RPMI8226 (cell line): ENCODE results near the gene PSMA7.

Source experiments
- DNase-seq: peaks from one replicate; pipeline ENCODE4 v3.0.0-alpha.2; 2015

The PSMA7 gene

DNA sequence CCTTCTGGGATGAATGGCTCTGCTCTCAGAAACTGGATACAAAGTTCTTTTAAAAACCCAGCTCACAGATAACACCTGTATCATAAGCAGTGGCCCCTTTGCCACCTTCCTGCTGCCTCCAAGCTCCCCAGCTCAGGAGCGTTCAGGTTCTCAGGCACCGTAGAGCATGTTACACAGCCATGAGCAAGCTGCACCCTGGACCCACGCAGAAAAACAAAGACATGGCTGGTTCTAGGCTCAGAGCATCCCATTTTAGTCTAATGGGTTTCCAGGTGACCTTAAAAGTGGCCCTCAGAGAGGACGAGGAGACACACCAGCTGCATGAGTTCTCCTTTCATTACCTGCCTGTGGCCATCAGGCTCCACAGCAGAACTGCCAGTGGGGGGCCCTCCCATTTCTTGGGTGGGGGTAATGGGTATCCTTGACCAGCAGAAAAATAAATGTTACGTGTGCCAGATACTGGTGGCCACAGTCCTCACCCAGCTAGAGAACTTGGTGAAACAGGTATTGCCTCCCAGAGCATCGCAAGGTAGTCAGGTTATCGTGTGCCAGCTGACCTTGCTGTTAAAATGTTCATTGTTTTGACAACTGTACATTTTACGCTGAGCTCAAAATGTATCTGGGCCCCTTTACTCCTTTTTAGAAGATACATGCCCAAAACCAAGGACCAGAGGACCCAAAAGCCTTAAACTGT is 7.5 kb downstream of the PSMA7 start:
- DNase-seq = no peak

DNA sequence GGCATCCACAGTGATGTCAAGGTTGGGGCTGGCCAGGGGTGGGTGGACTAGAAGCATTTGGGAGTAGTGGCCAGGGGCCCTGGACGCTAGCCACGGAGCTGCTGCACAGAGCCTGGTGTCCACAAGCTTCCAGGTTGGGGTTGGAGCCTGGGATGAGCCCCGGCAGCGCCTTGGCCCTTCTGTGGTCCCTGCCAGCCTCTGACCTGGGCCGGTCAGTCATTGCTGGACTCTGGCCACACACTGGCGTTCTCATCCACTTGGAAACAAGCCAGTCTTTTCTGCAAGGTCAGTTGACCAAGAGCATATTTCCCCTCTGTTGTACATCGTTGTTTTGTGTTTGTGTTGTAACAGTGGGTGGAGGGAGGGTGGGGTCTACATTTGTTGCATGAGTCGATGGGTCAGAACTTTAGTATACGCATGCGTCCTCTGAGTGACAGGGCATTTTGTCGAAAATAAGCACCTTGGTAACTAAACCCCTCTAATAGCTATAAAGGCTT is 8.4 kb downstream of the PSMA7 start:
- no peak for DNase-seq

DNA sequence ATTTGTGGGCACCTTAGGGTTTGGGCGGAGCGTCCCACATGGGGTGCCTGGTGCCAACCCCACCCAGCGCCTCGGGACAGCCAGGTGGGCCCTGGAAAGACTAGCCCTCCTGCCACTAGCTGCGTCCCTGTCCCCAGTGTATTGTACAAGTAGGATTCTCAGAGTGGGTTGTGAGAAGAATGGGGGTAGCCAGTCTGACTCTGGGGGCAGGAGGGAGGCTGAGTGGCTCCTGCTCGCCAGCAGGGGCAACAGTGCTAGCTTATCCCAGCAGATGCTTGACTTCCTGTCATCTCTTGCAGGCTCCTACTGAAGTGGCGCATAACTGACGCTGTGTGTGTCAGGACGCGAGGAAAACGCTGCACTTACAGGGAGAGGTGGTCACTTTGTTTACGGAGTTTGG is 9.3 kb downstream of the PSMA7 start:
- no peak for DNase-seq

DNA sequence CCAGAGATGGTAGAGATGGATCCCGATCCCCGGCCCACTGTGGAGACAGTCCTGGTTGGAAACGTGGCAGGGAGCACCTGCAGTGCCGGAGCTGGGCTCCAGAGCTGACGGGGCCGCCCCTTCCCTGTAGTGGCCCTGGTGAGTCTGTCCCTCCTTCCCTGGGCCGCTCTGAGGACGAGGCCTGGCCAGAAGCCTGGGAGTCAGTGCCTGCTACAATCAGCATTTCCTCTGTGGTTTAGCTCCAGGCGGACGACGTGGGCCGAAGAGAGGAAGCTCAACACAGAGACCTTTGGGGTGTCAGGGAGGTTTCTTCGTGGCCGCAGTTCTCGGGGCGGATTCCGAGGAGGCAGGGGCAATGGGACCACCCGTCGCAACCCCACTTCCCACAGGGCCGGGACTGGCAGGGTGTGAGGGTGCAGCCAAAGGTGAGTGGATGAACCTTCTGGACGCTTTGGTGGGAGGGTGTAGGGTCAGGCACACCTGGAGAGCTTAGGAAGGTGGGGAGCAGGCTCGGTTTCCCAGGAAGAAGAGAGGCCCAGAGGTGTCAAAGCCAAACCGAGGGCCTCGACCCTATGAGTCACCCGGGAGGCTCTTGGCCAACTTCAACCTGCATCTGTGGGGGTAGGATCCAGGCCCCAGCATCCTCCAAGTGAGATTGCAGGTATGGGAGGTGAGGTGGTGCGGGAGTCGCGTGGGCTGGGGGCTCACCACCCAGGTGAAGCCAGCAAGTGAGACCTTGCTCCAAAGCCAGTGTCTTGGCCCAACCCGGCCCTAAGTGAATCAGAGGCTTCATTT is 9.9 kb downstream of the PSMA7 start:
- DNase-seq = no peak

DNA sequence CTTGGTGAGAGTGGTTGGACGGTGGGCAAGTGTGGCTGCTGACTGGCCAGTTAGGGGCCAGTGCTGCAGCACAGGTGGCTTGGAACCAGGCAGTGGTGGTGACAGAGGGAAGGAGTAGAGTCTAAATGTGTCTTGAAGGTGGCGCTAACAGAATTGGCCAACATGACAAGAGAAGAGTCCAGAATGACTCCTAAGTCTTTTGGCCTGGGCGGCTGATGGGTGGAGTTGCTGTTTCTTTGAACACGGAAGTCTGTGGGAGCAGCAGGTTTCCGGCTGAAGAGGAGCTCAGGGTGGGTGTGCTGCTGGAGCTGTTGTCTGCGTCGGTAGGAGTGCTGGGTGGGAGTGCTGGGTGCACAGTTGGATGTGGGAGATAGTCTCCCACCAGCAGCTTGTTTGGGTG is 10.8 kb downstream of the PSMA7 start:
- DNase-seq = no peak

DNA sequence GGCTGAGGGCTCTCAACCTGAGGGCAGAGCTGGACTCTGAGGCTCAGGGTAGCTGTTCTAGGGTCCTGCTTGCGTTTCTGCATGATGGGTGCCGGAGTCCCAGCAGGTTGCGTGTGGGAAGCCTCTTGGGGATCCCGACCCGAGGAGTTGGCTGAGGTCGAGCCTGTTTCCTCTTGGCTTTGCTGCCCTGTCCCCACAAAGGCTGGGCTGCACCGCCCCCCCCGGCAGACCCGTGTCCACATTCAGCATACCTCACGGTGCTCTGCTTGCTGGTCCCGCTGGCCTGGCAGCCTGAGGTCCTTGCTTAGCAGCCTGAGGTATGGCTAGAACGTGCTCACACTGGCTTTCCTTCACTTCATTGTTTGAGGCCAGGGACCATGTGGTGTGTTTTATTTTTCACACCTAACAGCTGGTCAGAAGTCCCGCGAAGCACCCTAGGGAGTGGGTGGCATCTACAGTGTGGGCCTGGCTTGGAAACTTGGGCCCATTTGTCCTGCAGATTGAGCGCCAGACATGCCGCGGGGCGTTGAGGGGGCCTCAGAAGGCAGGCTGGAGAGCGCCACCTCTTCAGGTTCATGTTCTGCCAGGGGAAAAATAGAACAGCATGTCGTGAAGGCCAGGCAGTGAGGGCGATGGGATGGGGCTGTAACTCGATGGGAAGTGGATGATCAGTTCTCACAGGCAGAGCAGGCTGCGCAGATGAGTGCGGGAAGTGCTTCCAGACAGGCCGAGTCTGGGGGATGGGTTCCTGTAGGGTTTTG is 11.5 kb downstream of the PSMA7 start:
- DNase-seq = no peak

DNA sequence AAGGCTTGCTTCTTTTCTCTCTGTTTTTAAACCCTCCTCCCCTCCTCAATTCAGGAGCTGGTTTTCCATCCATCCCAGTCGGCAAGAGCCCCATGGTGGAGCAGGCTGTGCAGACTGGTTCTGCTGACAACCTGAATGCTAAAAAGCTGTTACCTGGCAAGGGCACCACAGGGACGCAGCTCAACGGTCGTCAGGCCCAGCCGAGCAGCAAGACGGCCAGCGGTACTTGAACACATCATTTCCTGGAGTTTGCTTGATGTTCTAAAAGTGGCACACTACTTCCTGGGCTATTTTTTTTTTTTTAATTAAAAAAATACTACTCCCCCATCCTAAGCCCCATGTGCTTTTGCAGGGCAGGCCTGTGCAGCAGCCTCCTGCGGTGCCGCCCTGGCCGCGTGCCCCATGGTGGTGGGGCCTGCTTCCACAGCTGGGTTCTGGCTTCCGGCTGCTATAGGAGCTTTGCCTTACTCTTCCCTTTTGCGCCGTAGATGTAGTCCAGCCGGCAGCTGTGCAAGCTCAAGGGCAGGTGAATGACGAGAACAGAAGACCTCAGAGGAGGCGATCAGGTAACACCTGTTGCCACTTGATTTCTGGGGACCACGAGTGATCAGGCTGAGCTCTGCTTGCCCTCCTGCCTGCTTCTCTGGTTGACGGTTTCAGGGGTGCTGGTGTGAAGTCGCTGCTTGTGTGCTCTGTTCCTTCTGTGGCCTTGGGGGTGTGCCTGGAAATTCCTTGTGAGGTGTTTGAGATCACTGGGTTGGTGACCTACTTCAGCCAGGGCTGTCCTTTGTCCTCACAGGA is 13.3 kb downstream of the PSMA7 start:
- no peak for DNase-seq

DNA sequence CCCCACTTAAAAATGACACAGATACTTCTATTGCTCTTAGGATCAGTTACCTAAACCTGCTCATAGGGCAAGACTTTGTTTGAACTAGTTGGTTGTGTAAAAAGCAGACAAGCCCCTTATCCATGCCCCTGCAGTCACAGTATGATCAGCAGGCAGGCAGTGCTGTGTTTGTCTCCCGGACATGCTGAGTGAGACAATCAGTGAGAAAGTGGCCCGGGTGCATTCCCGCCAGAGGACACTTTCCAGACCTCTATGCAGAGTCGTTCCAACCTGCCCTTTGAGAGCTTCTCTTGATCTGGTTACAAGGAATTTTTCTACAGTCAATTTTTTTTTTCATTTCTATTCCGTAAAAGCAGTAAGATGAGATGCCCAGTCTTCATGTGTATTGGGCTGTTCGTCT is 14.7 kb downstream of the PSMA7 start:
- DNase-seq = no peak

DNA sequence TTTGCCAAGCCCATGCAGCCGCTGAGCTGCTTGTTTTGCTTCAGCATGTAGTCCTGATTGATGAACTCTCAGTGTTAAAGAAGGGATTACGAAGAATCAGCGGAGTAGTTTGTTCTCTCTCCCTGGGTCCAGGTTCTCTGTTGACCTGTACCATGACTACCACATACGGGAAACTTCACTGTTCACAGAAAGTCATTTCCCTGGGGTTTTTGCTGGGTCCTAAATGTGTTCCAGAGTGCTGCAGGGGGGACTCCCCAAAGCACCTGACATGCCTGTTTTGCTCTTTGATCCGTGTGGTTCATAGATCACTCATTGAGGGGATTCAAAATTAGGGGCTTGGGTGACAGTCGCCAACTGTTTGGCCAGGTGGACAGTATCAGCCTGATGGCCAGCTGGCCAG is 15.4 kb downstream of the PSMA7 start:
- DNase-seq = no peak

DNA sequence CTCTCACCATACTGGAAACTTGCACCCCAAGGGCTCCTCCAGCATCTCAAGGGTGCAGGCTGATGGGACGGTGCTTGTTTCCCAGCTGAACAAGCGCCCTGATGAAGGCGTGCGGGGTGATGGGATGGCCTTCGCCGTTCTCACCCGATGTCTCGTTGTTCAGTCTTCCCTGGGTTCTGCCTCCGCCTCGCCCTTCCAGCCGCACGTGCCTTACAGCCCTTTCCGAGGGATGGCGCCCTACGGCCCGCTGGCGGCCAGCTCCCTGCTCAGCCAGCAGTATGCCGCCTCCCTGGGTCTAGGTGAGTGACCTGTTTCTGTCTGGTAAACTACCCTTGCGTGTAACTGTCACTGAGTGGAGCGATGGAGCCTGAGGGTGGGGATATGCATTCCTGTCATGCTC is 17.1 kb downstream of the PSMA7 start:
- DNase-seq = no peak

DNA sequence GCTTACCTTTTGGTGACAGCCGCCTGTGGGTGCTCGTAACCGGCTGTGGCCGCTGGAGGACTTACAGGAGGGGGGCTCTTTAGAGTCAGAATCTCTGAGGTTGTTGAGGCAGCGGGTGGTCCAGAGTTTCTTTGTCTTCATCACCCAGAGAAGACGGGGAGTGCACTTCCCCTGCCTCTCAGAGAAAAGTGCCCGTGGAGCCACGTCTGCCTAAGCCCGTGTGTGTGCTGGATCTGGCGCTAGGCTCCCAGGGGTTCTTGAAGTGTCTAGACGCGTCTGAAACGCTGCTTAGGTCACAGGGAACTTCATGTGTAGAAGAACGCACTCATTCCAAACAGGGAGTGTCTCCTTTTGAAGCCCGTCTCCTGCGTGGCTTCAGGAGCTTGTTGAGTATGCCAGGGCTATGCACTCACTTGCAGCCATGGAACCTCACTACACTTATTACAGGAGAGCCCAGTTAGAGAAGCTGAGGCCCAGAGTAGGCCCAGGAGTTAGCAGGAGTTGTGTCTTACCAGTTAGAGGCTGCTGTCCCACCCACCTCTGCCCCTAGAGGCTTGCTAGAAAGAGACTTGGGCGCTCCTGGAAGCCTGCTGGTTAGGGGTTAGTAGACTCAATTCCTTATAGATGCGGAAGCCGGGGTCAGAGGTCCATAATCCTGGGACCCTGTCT is 19.6 kb downstream of the PSMA7 start:
- DNase-seq = no peak

DNA sequence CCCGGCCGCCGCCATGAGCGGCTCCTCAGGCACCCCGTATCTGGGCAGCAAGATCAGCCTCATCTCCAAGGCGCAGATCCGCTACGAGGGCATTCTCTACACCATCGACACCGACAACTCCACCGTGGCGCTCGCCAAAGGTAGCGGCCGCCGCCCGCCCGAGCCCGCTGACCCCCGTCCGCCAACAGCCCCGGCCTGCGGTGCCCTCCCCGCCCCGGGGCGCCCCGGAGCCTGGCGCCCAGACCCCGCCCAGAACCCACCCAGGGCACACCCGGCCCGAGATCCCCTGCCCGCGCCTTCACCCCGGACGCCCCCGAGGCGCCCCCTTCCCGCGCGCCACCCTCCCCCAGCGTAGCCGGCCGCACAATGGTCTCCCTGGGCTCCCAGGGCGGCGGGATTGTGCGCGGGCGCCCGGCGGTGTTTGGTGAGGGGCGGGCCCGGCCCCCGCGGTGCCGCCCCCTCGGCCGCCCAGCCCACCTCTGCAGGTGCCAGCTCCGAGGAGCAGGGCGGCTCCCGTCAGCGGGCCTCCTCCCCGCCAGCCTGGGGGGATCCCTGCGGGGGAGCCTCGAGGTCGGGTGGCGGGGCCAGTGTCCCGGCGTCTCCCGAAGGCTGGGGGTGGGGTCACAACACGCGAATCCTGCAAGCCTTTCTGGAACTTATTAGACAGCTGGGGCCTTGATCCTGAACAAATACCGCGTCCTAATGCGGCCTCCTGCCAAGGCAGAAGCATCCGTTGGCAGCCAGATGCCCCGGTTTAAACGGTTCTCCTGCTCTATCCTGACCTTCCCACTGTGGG is 20.3 kb downstream of the PSMA7 start:
- DNase-seq = peak; percentile 58

DNA sequence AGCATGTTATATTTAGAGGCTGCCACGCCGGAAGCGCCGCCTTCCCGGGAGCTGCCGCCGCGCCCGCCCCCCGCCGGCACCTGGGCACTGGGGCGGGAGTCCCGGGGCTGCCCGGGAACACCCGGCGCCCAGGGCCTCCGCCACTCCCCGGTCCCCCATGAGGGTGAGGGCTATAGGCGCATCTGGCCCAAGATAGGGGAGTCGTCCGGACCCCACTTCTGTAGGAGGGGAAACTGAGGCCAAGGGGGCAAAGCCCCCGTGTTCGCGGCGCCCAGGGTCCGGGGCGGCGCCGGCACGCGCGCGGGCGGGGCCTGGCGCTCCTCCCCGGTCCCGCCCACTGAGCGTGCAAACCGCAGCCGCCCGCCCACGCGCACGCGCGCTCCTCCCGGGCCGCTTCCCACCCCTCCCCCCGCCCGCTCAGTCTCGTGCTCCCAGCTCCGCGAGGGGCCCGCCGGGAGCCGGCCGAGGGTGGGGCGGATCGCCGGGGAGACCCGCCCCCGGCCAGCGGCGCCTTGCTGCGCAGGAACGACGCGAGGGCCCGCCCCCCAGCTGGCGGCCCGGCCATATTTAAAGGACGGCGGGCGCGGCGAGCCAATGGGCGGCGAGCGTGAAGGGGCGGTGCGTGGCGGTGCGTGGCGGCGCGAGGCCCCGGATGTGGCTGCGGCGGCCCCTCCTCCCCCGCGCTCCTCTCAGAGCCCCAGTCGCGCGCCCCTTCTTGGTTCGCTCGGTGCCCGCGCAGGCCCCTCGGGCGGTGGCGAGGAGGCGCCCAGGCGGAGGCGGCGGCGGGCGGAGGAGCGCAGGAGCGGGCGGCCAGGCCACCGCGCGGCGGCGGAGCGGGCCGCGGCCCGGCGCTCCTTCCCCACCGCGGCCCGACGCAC is 21.2 kb downstream of the PSMA7 start, which contains the start of gene LSM14B:
TSS of gene LSM14B (plus strand) at position 700 of the 878 bp plus-strand sequence. CDS start 192 bp downstream, outside the sequence.
- DNase-seq = peak; percentile 98

DNA sequence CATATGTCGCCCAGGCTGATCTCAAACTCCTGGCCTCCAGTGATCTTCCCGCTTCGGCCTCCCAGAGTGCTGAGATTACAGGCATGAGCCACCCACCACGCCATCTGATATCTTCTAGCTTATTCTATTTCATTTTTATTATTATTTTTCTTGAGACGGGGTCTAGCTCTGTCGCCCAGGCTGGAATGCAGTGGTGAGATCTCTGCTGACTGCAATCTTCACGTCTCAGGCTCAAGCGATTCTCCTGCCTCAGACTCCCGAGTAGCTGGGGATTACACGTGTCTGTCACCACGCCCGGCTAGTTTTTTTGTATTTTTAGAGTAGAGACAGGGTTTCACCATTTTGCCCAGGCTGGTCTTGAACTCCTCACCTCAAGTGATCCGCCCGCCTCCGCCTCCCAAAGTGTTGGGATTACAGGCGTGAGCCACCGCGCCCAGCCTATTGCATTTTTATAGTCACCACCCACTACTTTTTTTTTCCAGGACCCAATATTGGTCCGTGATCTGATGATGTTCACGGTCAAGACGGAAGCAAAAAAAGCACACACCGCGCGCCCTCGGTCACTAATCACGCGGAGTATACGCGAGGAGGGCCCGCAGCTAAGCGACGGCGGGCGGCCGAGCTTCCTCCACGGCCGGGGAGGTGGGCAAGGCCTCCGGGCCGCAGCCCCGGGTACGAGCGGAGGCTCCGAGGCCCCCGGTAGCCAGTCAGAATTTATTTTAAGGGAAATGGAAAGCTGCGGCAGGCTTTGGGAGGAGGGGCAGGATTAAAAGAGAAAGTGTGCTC is 22.0 kb downstream of the PSMA7 start:
- DNase-seq = no peak

DNA sequence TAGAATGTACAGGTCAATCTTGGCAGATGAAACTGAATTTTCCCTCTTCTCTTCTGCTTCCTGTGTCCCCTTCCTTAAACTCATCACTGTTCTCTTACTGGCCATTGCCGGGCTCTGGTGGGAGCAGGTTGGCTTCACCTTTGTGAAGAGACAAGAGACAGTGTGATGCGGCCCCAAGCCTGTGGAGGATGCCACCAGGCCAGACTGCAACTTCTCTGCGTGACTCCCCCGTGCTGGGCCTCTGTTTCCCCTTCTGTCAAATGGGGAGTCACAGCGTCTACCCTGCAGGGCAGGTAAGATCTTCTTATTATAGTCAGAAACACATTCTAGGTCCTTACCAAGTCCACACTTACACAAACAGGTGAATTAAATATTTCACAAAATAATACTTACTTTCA is 22.8 kb downstream of the PSMA7 start:
- no peak for DNase-seq

DNA sequence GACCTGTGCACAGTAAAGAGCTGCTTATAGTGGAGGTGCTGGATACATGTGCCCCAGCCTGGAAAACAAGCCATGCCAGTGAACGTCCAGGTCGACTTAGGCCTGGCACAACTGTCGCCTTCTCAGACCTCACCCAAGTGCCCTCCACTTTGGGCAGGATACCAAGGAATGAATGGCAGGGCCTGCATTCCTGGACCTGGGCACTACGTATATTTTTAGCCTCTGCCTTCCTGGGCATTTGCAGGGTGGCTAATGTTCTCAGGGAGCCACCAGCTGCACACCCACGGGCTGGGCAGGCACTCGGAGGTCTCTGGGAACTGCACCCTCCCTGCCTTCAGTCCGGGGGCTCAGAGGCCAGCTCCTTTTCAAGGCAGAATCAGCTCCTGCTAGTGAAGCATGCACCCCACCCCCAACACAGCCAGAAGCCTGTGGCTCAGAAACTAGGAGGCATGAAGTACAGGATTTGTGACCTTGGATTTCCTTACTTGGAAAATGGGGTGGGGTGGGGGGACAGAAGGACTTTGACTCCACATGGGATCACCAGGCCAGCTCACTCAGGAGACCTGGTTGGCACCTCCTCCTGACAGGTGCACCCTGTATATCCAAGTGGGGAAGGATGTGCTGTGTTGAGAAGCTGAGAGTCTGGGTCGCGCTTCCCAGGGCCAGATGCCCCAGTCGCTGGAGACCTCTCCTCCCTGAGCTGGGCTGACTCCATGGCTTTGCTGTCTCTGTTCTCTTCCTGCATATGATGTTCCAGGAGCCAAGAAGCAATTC is 23.4 kb downstream of the PSMA7 start:
- no peak for DNase-seq

DNA sequence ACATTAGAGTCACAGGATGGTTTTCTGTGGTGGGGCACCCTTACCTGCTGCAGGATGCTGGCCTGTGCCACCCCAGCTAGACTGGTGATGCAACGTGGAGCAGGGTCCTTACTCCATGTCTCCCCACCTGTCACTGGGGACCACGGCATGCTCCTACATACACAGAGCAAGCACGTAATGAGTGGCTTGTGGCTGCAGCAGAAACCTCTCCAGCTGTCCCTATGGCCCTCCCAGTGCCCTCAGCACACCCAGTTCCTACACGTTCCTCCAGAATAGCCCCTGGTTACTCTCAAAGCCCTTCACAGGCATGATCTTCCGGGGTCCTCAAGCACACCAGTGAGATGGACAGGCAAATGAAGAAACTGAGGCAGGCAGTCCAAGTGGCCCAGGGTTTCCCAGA is 24.1 kb downstream of the PSMA7 start:
- no peak for DNase-seq
